HG02870 (cell line): ENCODE measurements around the gene PCID2.

Source experiments
- ATAC-seq: cut with Tn5 transposase; IDR thresholded peaks from one replicate; pipeline ENCODE4 v1.9.1; 2021; ENCODE audit warnings: mild to moderate bottlenecking, moderate library complexity; ENCODE audit not compliant: unreplicated experiment

The PCID2 gene

DNA sequence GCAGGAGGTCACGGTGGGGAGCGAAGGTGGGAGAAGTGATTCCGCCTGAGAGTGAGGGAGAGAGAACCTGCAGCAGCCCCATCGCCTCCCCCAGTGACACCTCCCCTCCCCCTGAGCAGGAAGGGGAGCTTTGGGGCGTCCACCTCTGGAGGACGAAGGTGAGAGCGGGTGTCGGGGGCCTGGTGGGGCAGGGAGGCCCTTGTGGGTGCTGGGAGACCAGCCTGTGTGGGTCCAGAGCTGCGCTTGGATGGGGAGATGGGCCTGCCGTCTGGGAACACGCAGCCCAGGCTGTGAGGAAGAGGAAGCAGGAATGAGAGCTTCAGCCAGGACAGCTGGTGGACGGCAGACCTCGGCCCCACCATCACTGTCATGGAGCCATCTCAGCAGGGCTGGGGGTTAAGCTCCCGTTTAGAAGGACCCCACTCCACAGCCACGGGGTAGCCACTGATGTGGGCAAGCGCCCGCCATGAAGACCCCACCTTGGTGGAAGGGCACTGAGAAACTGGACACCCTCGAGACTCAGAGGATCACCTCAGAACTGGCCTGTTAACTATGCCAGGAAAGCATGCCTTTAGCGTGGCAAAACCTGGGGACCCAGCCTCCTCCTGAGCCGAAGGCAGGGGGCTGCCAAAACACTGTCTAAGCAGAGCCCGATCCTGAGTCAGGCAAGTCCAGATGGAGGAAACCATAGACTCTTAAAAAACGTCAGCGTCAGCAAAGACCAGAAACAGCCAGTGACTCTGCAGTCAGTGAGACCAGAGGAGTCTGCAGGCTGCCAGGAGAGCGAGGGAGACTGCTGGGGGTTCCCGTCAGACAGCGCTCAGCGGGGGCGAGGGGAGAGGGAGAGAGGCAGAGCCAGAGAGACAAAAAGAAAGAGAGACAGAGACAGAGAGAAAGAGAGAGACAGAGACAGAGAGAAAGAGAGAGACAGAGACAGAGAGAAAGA is 56.5 kb downstream of the PCID2 start:
- no peak for ATAC-seq

GRCh38 chr13:113150550-113151365 is 57.7 kb downstream of the PCID2 start:
- ATAC-seq: no peak

GRCh38 chr13:113149711-113150549 is 58.5 kb downstream of the PCID2 start:
- no peak for ATAC-seq

GRCh38 chr13:113148940-113149503 is 59.4 kb downstream of the PCID2 start:
- ATAC-seq: no peak

- no peak for ATAC-seq
Measured at GRCh38 chr13:113148407-113148806, 60.1 kb downstream of the PCID2 start.

GRCh38 chr13:113147206-113147605 is 61.3 kb downstream of the PCID2 start:
- ATAC-seq: no peak

DNA sequence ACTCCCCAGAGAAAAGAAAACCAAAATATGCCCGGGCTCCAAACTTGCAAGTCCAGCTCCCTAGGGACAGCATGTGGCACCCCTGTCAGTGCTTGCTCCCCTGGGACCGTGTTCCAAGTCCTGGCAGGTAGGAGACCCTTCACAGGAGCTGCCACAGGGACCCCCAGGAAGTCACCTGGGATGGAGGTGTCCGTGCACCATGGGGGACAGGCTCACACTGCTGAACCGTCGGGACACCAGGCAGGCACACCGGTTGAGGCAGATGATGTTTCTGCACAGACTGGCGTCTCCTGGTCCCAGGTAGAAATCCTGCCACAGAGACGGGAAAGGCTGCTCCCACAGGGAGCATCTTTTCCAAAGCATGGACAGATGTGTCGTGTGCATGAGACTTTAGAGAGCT is 61.7 kb downstream of the PCID2 start:
- ATAC-seq: no peak

GRCh38 chr13:113145911-113146598 is 62.4 kb downstream of the PCID2 start:
- ATAC-seq: no peak

- ATAC-seq: no peak
Measured at GRCh38 chr13:113145496-113145895, 63.0 kb downstream of the PCID2 start.

DNA sequence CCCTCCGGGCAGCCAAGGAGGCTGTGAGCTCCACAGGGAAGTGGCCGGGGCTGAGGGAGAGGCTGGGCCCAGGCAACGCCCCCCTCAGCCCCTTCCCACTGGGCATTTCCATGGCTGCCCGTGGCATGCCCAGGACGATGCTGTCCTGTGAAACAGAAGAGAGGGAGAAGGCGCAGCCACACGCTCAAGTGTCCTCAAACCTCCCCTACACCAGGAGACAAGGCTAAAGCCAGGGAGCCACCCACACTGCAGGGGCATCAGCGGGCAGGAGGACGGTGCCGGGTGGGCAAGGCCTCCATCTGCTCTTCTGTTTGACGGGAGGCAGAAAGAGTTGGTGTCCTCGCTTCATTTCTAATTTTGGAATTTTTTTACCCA is 64.2 kb downstream of the PCID2 start:
- no peak for ATAC-seq

GRCh38 chr13:113143466-113144254 is 64.8 kb downstream of the PCID2 start:
- ATAC-seq: no peak

- ATAC-seq: no peak
Measured at GRCh38 chr13:113142876-113143275, 65.6 kb downstream of the PCID2 start.

GRCh38 chr13:113141601-113141970 is 66.9 kb downstream of the PCID2 start:
- ATAC-seq: no peak

DNA sequence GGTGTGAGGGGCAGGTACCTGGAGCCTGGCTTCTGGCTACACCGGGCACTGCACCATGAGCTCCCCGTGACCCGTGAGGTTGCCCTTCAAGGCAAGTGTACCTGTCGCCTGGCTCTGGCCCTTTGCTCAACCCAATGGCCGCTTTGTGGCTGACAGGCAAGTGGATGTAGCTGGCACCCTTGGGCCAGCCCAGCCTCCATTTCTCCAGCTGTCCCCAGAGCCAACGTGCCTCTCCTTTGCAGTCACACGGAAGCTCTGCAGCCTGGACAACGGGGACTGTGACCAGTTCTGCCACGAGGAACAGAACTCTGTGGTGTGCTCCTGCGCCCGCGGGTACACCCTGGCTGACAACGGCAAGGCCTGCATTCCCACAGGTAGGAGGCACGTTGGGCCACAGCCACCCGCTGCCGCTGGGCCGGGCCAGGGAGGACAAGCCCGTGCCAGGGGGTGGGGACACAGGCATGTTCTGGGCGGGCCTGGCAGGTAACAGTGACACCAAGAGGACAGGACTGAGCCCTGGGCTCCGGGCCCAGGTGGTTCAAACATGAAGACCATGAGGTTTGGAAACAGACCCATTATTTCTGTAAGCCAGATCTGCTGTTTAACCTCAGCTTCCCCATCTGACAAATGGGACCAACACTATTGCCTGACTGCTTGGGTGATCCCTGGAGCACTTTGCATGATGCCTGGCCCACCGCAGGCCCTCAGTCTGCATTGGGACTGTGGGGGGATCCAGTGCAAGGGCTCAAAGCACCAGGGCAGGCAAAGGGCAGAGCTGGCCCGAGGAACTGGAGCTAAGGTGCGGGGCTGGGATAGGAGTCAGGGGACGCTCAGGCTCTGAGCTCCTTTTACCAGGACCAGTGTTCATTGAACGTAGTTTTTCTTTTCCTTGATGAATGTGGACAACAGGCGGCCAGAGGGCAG is 67.5 kb downstream of the PCID2 start:
- ATAC-seq: no peak

DNA sequence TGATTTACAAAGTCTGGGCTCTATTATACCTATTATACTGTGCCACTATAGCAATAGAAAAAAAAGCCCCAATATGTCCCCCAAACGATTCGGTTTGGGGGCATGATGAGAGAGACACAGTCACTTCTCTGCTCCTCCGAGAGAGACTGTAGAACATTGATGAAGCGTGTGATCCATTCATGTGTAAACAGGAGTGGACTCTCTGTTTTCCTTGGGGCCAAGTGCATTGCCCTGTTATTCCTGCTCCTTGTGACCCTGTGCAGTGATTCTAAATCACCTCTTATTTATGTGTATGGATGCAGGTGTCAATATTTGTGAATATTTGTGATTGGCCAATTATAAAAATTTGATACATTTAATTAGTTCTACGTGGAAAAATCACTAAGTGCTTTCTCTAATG is 68.9 kb downstream of the PCID2 start:
- no peak for ATAC-seq

DNA sequence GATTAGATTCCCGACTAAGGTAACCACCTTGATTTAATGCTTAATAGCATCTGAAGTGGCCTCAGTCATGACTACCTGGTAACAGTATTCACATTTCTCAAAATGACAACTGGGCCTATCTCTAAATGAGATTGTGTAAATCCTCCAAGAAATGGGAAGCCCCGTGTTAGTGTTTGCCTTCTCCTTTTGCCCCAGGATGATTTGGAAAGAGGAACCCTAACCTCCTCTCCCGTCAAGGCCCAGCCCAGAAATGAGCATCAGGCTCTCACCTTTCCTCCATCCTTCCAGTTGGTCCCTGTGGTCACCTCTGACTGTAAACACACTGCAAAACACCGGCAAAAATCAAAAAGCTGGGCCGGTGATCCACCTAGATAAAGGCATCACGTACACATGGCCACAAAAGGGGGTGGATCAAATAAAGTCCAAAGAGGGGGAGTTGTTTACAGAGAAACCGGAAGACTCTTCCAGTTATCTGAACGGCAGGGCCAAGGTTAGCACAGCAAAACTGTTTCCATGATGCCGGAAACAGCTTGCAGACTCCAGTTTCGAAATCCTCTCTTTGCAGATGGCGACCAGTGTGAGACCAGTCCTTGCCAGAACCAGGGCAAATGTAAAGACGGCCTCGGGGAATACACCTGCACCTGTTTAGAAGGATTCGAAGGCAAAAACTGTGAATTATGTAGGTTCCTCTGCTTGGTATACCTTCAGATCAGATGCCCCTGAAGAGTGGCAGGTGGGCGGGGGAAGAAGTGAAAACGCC is 69.5 kb downstream of the PCID2 start:
- ATAC-seq: no peak

GRCh38 chr13:113137691-113138298 is 70.7 kb downstream of the PCID2 start:
- no peak for ATAC-seq
